HG03342 (cell line): ENCODE data around the gene HEG1.

ENCODE experiments used
- ATAC-seq: cut with Tn5 transposase; IDR thresholded peaks from one replicate; pipeline ENCODE4 v1.9.1; 2021; ENCODE audit warnings: mild to moderate bottlenecking, moderate library complexity; ENCODE audit not compliant: unreplicated experiment

HEG1 gene

DNA sequence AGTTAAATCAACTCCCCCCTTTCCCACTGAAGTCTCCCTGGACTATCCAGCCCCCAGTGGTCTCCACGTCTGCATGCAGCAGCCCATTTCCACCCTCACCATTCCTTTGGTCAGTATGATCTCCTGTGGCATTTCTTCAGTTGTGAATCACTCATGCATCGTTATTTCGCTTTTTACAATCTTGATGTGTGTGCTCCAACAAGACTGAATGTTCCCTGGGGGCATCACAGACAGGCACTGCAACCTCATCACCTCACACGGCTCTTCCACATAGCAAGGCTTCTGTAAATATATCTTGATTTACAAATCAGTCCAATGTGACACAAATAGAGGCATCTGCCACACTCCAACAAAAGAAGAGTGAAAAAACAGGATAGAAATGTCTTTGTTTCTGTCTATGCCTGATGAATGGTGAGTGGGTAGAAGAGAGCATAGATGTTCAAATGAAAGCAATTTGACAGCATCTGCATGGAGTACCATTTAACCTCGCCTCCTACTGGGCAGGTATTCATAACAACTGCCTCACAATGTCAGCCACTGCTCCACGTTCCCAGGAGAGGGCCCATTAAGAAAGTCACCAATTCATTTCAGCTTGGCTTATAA, 5.2 kb downstream of the HEG1 start:
- no peak for ATAC-seq

DNA sequence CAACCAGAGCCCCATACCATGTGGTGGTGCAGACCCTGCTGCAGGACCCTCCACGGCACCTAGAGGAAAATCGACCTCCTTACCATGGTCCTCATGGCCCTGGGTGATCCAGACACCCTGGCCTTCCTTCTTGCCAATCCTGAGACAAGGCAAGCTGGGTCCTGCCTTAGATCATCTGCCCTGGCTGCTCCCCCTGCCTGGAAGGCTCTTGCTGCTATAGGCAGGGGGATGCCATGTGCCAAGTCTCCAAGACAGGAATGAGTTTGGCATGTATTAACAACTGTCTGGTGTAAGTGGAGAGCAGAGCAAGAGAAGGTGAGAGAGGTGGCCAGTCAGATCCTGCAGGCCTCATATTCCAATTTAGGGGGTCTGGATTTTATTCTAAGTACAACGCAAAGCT, 7.5 kb downstream of the HEG1 start:
- ATAC-seq: no peak

DNA sequence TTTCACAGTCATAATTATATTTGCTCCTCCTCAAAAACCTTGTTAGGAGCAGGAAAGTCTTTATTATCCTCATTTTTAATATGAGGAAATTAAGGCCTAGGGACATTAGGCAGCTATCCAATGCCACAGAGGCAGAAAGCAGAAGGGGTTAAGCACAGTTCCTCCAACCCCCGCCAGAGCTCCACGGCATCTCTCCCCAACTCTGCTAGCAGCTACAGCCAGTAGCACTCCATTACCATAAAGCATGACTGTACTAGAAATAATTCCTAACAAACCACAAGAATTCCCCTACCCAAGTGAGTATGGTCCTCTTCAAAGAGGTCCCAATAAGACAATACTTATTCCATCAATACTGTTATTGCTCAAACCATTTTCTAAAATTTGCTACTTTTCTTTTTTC, 9.8 kb downstream of the HEG1 start:
- no peak for ATAC-seq

DNA sequence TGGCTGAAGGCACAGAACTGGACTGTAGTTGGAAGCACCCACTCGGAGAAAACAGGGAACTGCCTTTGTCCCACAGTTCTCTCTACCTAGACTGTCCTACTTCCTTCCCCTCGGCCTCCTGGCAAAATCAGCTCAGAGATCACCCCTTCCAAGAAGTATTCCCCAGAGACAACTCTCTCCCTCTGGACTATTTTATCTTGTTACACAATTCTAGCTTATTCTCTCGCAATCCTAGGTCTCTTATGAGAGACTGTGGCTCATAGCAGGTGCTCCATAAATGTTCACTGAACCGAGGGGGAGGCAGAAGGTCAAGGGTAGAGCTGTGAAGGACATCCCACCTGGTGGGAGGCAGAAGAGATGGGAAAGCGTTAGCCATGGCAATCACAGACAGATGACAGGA, 10.6 kb downstream of the HEG1 start:
- ATAC-seq: no peak

DNA sequence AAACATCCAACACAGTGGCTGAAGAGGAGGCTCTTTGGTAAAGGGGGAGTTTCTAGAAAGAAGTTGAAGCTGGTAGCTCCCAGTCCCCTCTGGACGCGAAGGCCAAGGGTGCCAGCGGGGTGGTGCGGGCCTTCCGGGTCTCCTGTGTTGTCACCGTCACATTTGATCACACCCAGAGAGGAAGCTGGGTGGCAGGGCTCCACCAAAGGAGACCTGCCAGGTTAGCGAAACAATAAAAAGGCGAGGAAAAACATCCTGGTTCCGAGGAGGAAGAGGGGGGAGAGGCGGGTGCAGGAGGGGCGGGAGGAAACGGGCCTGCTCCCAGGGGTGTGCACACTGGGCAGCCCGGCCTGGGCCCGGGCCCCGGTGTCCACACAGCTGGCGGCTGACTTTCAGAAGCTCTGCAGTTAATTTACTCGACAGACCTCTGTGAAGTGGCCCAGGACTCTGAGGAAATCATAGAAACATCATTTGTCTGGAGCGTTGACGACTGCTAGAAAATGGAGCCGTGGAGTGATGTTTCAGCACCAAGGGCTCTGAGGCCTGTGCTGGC, 12.1 kb downstream of the HEG1 start:
- no peak for ATAC-seq

DNA sequence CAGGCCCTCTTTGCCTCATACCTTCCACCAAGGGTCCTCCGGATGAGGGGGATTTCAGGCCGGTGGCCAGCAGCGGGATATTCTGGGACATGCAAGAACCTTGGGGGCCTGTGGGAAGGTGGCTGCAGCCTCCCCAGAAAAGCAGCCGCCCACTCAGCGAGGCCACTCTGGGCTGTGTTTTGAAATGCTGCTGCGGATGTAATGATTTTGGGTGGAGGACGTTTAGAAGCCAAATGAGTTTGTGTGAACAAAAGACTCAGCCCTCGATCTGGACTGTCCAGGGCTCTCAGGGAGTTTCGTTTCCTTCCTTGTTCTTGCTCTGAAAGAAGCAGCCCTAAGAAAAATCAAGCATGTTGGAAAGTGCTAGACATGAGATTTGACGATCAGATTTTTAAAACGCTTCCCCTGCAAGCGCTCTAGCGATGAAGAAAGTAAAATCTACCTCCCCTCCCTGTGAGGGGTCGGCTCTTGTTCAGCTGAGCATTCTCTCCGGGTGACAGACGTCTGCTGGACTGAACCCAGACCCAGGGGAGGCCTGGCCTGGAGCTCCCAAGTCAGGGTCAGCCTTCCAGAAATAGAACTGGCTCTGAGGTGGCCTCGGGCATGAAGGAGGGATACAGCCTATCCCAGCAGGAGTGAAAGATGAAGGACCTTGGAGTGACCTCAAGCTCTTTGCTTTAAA, 12.9 kb downstream of the HEG1 start:
- no peak for ATAC-seq

DNA sequence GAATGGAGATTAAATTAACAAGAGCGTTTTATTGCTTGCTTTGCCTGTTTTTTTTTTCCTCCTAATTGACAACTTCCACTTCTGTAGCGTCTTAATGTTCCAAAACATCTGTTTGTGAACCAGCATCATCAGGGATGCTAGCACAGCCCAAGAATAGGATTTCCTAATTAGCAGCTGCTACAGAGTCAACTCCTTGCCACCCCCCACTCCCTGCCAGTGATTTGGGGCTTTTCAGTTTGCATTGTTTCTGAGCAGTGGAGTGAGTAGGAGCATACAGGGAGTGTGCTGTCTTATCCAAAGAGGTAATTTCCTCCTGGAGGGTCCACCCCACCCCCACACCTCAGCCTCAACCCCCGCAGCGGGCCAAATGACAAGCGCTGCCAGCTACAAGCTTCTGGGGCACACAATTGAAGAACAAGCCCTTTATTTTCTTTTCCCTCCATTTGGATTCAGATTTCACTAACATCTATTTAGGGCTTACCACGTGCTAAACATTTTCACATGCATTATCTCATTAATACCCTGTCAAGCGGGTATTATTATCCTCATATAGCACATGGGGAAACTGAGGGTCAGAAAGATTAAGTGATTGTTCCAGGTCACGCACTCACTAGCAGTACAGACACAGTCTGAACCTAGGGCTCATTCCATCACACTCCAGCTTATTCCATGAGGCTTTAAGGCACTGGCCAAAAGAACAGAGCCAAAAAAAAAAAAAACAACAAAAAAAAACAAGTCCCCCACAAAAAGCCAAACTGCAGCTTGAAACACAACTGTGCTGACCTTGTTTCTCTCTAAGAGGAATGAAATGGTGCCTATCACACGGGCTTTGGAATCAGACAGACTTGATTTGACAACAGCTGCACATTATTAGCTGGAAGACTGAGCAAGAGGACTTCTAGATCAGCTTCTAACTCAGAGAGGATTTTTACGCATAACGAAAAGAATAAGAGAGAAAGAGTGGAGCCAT, 16.4 kb downstream of the HEG1 start:
- ATAC-seq: no peak

DNA sequence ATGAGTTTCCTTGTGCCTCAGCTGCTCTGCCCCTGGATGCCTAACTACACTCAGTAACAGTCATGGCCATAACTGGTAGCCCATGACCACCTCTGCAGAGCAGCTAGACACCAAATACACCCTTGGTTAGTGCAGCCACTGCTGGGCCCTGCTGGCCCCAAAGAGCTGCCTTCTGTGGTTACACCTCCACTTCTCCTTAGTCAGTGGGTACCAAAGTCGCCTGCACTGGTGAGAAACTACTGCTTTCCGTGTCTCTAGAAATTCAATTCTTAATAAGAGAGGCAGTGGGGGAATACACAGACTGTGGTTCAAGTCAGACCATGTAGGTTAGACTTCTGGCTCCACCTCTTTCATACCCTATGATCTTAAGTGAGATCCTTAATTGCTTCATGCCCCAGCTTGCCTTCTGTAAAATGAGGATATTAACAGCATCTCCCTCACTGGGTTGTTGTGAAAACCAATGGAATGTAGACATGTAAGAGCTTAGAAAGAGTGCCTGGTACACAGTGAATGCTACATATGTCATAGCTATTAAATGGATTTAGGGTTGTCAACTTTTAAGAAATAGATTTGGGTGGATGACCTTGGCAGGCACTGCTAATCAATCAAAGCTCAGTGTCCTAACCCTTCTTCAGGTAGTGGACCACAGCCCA, 18.2 kb downstream of the HEG1 start:
- no peak for ATAC-seq

DNA sequence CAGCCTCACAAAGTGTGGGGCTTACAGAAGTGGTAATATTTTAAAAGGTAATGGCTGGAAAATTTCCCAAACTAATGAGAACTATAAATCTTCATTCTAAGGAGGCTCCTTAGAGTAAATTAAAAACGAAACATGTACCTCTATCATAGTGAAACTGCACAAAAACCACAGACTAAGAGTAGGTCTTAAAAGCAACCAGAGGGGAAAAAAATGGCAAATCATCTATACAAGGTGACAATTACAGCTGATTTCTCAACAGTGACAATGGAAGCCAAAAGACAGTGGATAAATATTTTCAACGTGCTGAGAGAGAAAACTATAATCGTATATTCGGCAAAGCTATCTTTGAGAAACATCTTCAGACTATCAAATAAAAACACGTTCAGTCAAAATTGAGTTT, 20.6 kb downstream of the HEG1 start:
- peak; percentile 80 for ATAC-seq

DNA sequence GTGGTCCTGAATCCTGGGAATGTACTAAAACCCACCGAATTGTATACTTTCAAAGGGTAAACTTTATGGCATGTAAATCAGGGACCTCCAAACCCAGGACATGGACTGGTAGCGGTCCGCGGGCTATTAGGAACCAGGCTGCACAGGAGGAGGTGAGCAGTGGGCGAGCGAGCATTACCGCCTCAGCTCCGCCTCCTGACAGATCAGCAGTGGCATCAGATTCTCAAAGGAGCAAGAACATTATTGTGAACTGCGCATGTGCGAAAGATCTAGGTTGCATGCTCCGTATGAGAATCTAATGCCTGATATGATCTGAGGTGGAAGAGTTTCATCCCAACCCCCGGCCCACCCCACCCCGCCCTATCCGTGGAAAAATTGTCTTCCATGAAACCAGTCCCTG, 22.2 kb downstream of the HEG1 start:
- ATAC-seq: no peak

DNA sequence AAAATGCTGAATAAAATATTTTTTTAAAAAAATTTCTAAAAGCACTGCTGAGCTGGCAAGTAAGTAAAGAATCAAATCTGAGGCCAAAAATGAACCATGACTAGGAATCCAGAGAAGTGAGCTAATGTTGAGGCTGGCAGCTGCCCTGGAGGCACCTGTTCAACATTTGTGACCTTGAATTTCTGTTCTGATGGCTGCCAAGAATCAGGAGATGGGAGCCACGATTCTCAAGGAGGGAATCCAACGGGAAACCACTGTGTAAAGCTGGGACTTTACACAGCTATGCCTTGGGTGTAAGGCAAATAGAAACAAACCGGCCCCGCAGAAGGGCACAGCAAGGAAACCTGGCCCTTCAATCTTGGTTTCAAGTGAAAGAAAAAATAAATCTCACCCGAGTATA, 22.7 kb downstream of the HEG1 start:
- ATAC-seq: no peak

DNA sequence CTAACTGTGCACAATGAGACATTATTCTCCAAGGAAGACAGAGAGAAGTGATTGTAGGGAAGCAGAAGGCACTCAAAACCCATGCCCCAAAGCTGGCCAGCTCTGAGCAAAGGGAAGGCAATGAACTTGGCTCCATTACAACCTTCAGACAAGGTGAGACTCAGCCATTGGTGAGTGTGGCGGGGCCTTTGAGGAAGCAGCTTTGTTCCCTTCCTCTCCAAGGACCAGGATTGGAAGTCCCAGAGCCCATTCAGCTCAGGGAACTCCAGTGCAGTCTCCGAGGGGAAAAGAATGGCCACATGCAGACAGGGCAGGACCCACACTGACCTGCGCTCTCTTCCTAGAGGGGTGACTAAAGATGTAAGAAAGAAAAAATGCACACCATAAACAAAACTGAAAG, 23.1 kb downstream of the HEG1 start:
- no peak for ATAC-seq

DNA sequence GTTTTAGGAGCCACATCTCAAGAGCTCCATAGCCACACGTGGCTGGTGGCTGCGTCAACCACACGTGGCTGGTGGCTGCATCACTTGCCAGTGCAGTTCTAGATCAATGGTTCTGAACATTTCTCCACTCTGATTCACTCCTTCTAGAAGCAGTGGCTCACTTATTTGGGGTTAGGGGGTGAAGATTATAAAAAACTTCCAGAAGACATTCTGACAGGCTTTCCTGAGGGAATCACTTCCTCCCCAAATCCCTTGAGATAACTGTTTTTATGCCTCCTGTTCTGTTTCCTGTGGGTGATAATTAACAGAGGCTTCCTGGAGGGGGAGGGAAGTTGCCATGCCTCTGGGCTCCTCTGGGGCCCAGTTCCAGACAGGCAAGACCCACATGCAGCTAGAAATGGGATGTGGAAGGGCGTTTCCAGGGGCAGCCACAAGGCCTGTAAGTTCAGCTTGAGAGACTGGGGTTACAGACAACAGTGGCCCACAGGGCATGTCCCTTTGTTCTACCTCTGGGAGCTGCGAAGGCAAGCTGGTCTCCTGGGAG, 23.6 kb downstream of the HEG1 start:
- ATAC-seq: no peak

DNA sequence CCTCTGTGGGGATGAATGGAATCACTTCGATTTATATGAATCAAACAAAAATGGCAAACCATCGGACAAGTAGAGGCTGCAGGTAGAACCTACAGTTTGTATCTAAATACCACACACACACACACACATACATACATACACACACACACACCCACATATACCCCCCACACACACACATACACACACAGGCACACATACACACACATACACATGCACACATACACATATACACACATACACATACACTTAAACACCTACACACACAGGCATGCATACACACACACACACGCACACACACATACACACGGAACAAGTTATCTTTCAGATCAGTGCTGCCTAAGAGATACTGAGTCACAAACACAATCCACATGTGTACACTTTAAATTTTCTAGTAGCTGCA, 24.3 kb downstream of the HEG1 start:
- no peak for ATAC-seq

DNA sequence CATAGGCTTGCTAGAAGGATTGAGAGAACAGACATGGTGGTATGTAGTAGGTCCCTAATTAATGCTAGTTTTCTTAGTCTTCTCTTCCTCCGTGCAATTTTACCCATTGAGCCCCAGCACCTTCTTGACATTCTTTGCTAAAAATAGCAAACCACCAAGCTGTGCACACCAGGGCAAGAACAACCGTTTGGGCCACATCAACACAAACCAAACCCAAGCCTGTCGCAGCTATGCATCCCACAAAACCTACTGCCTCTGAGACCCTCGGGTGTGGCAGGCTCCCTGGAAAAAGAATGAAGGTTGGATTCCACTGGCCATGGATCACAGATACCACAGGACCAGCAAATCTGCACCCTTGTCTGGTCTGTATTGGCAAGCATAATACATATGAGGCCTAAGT, 27.1 kb downstream of the HEG1 start:
- no peak for ATAC-seq

DNA sequence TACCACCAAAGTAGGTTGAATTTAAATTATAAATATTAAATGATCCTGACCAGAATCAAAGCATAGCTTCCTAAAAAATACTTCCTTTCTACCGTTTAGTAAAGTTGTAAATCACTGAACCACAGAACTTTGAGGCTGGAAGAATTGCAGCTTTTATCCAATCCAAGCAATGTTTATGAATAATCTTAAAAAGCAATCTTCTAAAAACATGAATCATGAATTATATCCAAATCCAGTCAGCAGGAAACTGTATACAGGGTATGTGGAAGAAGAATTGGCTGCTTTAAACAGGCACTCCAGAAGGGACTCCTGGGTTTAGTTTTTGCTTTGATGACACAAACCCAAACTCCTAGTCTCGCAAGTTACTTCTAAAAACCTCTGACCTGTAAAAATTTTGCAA, 30.2 kb downstream of the HEG1 start:
- ATAC-seq: no peak

DNA sequence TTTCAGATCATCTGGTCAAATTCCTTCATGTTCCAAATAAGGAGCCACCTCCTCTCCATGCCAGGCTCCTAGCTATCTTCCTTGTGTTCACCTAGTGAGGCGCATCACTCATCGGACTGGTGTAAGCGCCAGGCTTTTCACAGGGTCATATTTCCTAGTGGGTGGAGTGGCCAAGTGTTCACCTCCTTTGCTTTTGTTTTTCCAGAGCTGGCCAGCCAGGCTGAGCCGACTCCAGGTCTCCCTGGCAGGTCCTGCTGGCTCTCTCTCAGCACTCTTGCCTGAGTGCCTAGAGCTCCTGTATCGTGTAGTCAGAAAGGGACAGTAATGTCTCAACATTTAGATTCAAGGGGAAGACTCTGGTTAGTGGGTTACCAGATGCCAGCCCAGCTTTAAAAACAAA, 31.0 kb downstream of the HEG1 start:
- ATAC-seq: no peak

DNA sequence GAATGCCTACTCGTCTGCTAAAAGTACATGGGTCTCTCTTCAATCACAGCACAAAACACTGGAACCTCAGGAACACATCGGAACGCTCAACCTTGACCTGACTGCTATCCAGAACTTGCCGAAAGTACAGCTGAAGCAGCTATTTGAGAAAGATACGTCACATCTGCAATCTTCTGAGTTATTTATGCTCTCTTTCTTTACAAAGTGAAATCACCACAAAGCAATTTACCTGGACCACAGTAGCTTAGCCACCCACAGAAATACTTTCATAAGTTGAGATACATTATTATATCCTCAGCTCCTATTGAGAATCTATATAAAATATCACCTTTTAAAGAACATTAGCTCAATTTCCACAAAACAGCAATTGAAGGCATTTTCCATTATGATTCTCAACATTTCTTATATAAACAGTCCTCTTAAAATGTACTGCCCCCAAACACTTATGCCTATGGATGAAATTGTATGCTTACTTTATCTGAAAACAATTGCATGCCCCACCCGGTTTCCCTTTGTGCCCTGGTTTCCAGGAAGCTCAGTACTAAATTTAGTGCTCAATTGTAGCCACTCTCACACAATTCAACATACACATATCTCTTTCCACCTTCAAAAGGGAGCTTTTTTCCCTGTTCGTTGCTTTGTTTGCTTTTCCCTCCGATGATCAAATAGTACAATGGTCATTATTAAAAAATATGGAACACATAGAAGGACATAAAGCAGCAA, 31.8 kb downstream of the HEG1 start:
- ATAC-seq: no peak

DNA sequence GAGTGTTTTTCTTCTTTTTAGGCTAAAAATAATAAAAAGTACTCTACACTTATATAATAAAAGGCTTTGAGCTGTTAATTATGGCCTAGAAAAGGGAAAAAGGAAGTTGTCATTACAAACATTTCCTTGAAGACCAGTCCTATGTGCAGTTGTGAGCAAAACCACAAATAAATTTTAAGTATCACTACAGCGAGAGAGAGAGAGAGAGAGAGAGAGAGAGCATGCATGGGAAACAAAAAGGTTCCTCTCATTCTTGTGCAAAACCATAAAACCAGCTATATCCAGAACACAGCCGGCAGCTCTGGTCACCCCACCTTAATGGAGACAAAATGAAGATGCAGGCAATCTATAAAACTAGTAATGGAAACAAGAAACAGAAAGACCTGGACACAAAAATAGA, 33.6 kb downstream of the HEG1 start:
- ATAC-seq: no peak

DNA sequence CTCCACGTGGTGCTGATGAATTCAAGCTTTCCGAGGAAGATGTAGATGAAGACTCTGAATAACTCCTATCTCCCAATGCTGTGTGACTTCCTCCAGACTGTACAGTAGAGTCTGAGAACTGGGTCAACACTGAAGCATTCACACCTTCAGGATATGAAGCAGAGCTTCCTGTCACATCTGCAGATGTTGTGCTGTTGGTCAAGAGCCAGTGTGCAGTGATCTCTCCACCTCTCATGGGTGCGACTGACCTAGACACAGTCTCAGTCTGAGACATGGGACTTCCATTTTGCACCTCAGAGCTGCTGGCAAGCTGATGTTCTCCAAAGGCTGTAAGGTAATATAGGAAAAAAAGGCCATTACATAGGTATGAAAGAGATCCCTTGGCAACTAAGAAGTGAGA, 36.5 kb downstream of the HEG1 start:
- ATAC-seq: no peak
